SU-DHL-6 (cell line): ENCODE results near the gene CNEP1R1.

Experiments
- CTCF ChIP-seq: fragments of 200-600 bp; sonication (generic); IDR thresholded peaks from one replicate; pipeline ENCODE4 v1.5.1; 2017; ENCODE audit warnings: antibody characterized with exemption, mild to moderate bottlenecking, low read length, moderate library complexity; ENCODE audit not compliant: insufficient read depth, poor library complexity, severe bottlenecking
- EZH2phosphoT487 ChIP-seq: fragments of 200-600 bp; sonication (generic), shearing (Covaris generic); conservative IDR thresholded peaks from 2 replicates; pipeline ENCODE4 v1.6.1; 2018; ENCODE audit warnings: mild to moderate bottlenecking, antibody characterized with exemption, low read length, moderate library complexity, mixed read lengths

- TF ChIP-seq CTCF (no peak), EZH2phosphoT487 (no peak)
Observed at GRCh38 chr16:50021544-50021943, 3.5 kb upstream of the CNEP1R1 start.
